Smooth muscle cell (in vitro differentiated cells): ENCODE measurements around the gene RTN4R. TPM values are rescaled to one million over a fixed set of nuclear protein-coding genes. Genes with fewer than 3 reads are reported as not detected.
A peak's percentile ranks its signal among the peaks of the same experiment; 100 is the strongest.
"Not testable (repeated sequence)": the region's sequence is repeated elsewhere in the genome, so short reads cannot be mapped to it uniquely, and the experiment has no call there.

Experiments used
- DNase-seq: peaks from one replicate; lab custom pipeline; 2025; ENCODE audit not compliant: unreplicated experiment; lab: John Stamatoyannopoulos, UW
- H2AFZ ChIP-seq: fragments of 200-600 bp; sonication (generic); 2 replicates; pipeline ENCODE4 v1.6.0; 2016; ENCODE audit warnings: antibody characterized with exemption, low read depth, mild to moderate bottlenecking
- H3F3A ChIP-seq: fragments of 200-600 bp; sonication (generic); 2 replicates; pipeline ENCODE4 v1.6.0; 2017; ENCODE audit warnings: antibody characterized with exemption, low read depth
- H3K27ac ChIP-seq: fragments of 200-600 bp; sonication (generic); 2 replicates; pipeline ENCODE4 v1.5.1; 2016; ENCODE audit warnings: low read depth, mild to moderate bottlenecking
- H3K27me3 ChIP-seq: fragments of 200-600 bp; sonication (generic); 2 replicates; pipeline ENCODE4 v1.6.1; 2016; ENCODE audit warnings: low read depth, mild to moderate bottlenecking
- H3K36me3 ChIP-seq: fragments of 200-600 bp; sonication (generic); 2 replicates; pipeline ENCODE4 v1.5.1; 2016; ENCODE audit warnings: low read depth
- H3K4me1 ChIP-seq: fragments of 200-600 bp; sonication (generic); 2 replicates; pipeline ENCODE4 v1.5.1; 2016; ENCODE audit warnings: low read depth
- H3K4me2 ChIP-seq: fragments of 200-600 bp; sonication (generic); 2 replicates; pipeline ENCODE4 v1.6.0; 2016; ENCODE audit warnings: mild to moderate bottlenecking
- H3K4me3 ChIP-seq: fragments of 200-600 bp; sonication (generic); 2 replicates; pipeline ENCODE4 v1.5.1; 2016; ENCODE audit warnings: mild to moderate bottlenecking
- H3K79me2 ChIP-seq: fragments of 200-600 bp; sonication (generic); 2 replicates; pipeline ENCODE4 v1.6.0; 2016; ENCODE audit warnings: low read depth, mild to moderate bottlenecking
- H3K9ac ChIP-seq: fragments of 200-600 bp; sonication (generic); 2 replicates; pipeline ENCODE4 v1.6.0; 2016; ENCODE audit warnings: low read depth
- H3K9me3 ChIP-seq: fragments of 200-600 bp; sonication (generic); replicated peaks from 2 replicates; pipeline ENCODE4 v1.5.1; 2016; ENCODE audit warnings: low read depth
- H4K20me1 ChIP-seq: fragments of 200-600 bp; sonication (generic); 2 replicates; pipeline ENCODE4 v1.6.0; 2016; ENCODE audit warnings: low read depth
- WGBS: methylation state at CpG from one replicate; pipeline ENCODE4 v1.1.7; 2016; ENCODE audit warnings: low lambda C conversion rate; 5-methylcytosine and 5-hydroxymethylcytosine counted together
- polyA plus RNA-seq: library from polyadenylated mRNA; unstranded; fragments of >200 nt; fragmentation: Nextera tagmentation; extraction: Ambion mirVana; gene quantifications from 2 replicates; pipeline ENCODE4 v1.2.1, GENCODE V29; 2016
- total RNA-seq: library from RNA; depleted of rRNA; stranded (reverse); fragments of >200 nt; gene quantifications from 2 replicates; pipeline ENCODE4 v1.2.3, GENCODE V29; 2014
- TF ChIP-seq, protein P1 (sequence below): fragments of 200-600 bp; sonication (generic); IDR thresholded peaks from 2 replicates; pipeline ENCODE4 v1.5.1; 2017; ENCODE audit warnings: borderline replicate concordance, mild to moderate bottlenecking, antibody characterized with exemption; ENCODE audit not compliant: insufficient read depth, poor library complexity, severe bottlenecking

Gene RTN4R
- total RNA-seq (1.8 and 3.9 TPM in 2 replicates), polyA plus RNA-seq (4.7 and 8.4 TPM in 2 replicates)

DNA sequence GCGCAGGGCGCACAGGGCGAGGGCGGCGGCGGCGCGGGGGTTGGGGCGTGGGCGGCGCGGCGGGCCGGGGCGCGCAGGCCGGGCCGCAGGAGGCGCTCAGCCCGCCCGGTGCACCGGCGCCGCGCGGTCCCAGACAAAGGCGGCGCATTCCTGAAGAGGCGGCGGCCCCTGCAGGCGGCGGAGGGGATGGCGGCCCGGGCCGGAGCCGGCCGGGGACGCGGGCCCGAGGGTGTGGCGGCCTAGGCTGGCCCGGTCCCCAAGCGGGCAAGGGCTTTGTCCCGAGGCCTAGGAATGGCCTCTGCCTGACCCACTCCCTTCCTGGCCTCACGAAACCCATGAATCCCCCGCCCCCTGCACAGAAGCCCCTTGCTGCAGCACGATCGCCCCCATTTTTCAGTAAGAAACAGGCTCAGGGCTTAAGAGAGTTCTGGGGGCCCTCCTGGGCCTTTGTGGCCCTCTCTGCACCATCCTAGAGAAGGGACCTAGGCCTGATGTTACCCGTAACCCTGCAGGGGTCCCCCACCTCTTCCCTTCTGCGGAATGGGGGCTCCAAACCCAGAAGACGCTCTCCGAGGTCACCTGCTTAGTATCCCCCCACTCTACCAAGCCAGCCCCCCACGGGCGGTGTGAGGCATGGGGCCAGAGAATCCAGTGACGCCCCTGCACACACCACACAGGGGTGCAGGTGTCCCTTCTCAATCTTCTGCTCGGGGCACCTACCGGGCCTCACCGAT lies at the start of gene RTN4R:
TSS of gene RTN4R (minus strand) at position 40 of the 734 bp plus-strand sequence. CDS start 226 bp downstream, outside the sequence.
- Histone ChIP-seq H3F3A (no peaks in the 10 kb centered on the region), H2AFZ (no peak within 1 kb of the TSS), H3K27me3 (no peaks in the 10 kb centered on the region), H3K9me3 (no peaks in the 10 kb centered on the region), H4K20me1 (no peaks in the 10 kb centered on the region), H3K27ac (no peak within 1 kb of the TSS), H3K36me3 (no peaks in the 10 kb centered on the region), H3K4me2 (peak within 1 kb of the TSS; percentile 90), H3K9ac (no peak within 1 kb of the TSS), H3K4me3 (peak within 1 kb of the TSS; percentile 50), H3K4me1 (peaks cover 7% of the 10 kb centered on the region), H3K79me2 (no peaks in the 10 kb centered on the region)
- 27% methylated on average over 38 of the region's 58 CpGs for WGBS
- TF ChIP-seq, protein P1, sequence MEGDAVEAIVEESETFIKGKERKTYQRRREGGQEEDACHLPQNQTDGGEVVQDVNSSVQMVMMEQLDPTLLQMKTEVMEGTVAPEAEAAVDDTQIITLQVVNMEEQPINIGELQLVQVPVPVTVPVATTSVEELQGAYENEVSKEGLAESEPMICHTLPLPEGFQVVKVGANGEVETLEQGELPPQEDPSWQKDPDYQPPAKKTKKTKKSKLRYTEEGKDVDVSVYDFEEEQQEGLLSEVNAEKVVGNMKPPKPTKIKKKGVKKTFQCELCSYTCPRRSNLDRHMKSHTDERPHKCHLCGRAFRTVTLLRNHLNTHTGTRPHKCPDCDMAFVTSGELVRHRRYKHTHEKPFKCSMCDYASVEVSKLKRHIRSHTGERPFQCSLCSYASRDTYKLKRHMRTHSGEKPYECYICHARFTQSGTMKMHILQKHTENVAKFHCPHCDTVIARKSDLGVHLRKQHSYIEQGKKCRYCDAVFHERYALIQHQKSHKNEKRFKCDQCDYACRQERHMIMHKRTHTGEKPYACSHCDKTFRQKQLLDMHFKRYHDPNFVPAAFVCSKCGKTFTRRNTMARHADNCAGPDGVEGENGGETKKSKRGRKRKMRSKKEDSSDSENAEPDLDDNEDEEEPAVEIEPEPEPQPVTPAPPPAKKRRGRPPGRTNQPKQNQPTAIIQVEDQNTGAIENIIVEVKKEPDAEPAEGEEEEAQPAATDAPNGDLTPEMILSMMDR = peak; percentile 56
- peak; percentile 7 for DNase-seq

DNA sequence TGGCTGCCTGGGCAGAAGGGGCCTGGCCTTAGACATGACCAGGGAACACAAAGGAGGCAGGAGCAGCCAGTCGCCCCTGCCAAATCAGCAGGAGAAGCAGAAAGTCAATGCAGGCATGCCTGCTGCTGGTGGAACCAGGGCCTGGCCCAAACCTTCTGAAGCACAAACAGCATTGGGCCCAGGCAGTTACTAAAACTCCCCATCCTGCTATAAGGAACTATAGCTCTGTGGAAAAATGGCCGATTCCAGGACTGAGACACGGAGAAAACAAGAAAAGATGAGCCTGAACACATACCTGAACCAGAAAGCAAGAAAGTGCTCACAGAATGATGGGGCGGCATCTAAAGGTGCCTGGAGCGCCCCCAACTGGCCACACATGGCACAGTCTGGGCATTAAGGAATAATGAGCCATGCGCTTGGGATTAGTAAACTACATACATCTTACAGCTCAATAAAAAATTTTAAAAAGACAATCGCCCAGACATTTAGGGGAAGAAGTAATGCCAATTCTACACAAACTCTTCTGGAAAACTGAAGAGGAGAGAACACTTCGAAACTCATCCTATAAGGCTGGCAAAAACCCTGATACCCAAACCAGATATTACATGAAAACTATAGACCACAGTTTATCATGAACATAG lies 49.4 kb upstream of the RTN4R start:
- H3K4me3 ChIP-seq, H3K27me3 ChIP-seq, H3K27ac ChIP-seq, H3K9ac ChIP-seq, H3F3A ChIP-seq, DNase-seq, H3K36me3 ChIP-seq, H2AFZ ChIP-seq, H3K4me2 ChIP-seq, H3K9me3 ChIP-seq, H3K4me1 ChIP-seq: not testable (repeated sequence)
- TF ChIP-seq, protein P1 = peak; percentile 60
- Histone ChIP-seq H3K79me2 (peaks cover 25% of the 10 kb centered on the region), H4K20me1 (peaks cover 27% of the 10 kb centered on the region)
- WGBS = 49% methylated on average over 8 of the region's 8 CpGs

DNA sequence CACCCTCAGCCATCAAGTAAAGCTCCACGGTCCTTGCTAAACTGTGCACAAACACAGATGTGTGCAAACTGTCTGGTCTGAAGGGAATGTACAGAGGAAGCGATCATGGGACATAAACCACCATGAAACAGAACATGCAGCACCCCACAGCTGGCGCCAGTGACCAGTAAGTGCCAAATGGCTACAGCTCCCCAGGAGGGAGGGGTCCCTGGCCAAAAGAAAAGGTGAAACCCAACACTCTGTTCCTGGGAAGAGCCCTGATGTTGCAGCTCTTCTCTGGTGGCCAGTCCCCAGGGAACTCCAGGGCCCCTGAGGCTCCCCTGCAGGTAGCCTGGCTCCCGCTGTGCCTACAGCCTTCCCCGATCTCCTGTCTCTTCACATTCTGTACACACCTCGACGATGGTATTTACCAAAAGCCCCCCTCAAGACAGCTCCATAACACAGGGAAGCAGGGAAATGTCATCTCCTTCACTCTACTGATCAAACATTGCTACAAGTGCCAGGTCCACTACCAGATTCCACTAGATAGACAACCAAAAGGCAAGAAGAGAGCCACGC lies 48.8 kb upstream of the RTN4R start:
- H3K9ac ChIP-seq = no peak overlapping the region
- H3K79me2 ChIP-seq = peaks cover 25% of the 10 kb centered on the region
- no peak overlapping the region for H3K4me3 ChIP-seq
- H2AFZ ChIP-seq = no peak overlapping the region
- H3K36me3 ChIP-seq = no peaks in the 10 kb centered on the region
- no peak for DNase-seq
- H3K4me2 ChIP-seq = no peak overlapping the region
- peaks cover 6% of the 10 kb centered on the region for H3K4me1 ChIP-seq
- H3F3A ChIP-seq = no peaks in the 10 kb centered on the region
- peaks cover 27% of the 10 kb centered on the region for H4K20me1 ChIP-seq
- H3K27ac ChIP-seq = no peak overlapping the region
- TF ChIP-seq, protein P1 = no peak
- no peaks in the 10 kb centered on the region for H3K9me3 ChIP-seq
- H3K27me3 ChIP-seq = no peaks in the 10 kb centered on the region
- 91% methylated on average over 8 of the region's 8 CpGs for WGBS
